Epithelial cell of proximal tubule (primary cell): Measurements from ENCODE around the gene SELENOO. TPM values are rescaled to one million over a fixed set of nuclear protein-coding genes. Genes with fewer than 3 reads are reported as not detected.

Experiments used
- DNase-seq: peaks from one replicate; pipeline ENCODE4 v3.0.0-alpha.2; 2011; ENCODE audit warnings: low read depth
- H3K4me3 ChIP-seq: 2 replicates; pipeline ENCODE4 v1.5.1; 2011; ENCODE audit warnings: low read depth, mild to moderate bottlenecking, low read length
- total RNA-seq: library from RNA; depleted of rRNA; stranded (reverse); fragments of >200 nt; gene quantifications from 2 replicates; pipeline ENCODE4 v1.2.3, GENCODE V29; 2015
- TF ChIP-seq, protein P1 (sequence below): conservative IDR thresholded peaks from 2 replicates; pipeline ENCODE4 v1.5.1; 2012; ENCODE audit warnings: low read depth, mild to moderate bottlenecking, low read length

The SELENOO gene
- total RNA-seq, 1 donor from 2014 or later = 31.1 TPM

DNA sequence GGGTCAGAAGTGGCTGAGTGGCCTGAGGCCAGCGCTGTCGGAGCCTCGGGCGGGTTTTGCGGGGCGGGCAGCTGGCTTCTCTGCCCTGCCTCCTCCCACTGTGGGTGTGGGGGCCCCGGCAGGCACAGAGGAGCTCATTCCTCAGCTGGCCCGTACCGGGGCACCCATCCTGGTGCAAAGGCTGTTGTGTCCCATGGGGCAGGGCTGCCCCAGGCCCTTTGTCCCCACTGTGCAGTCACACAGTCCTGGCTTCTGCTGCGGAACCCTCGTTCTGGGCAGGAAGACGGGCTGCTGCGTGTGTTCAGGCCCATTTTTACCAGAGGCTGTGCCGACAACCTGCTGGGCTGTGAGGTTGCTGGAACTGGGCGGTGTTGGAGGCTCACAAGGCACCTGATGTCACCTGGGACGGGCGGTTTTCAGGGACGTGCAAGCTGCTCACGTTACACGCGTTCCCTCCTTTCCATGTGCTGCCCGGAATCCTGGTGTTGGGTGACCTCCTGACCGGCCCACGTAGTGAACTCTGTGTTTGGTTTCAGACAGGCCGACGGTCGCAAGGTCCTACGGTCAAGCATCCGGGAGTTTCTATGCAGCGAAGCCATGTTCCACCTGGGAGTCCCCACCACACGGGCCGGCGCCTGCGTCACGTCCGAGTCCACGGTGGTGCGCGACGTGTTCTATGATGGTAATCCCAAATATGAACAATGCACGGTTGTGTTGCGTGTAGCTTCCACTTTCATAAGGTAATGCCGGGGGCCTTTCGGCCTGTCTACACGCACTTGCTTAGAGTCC is 5.2 kb downstream of the SELENOO start:
- no peak overlapping the region for H3K4me3 ChIP-seq
- DNase-seq = no peak
- TF ChIP-seq, protein P1, sequence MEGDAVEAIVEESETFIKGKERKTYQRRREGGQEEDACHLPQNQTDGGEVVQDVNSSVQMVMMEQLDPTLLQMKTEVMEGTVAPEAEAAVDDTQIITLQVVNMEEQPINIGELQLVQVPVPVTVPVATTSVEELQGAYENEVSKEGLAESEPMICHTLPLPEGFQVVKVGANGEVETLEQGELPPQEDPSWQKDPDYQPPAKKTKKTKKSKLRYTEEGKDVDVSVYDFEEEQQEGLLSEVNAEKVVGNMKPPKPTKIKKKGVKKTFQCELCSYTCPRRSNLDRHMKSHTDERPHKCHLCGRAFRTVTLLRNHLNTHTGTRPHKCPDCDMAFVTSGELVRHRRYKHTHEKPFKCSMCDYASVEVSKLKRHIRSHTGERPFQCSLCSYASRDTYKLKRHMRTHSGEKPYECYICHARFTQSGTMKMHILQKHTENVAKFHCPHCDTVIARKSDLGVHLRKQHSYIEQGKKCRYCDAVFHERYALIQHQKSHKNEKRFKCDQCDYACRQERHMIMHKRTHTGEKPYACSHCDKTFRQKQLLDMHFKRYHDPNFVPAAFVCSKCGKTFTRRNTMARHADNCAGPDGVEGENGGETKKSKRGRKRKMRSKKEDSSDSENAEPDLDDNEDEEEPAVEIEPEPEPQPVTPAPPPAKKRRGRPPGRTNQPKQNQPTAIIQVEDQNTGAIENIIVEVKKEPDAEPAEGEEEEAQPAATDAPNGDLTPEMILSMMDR = no peak

GRCh38 chr22:50206599-50206998 is 5.8 kb downstream of the SELENOO start:
- DNase-seq = no peak
- H3K4me3 ChIP-seq = no peak overlapping the region
- TF ChIP-seq, protein P1 = peak; percentile 59

- H3K4me3 ChIP-seq = no peak overlapping the region
- DNase-seq = no peak
- TF ChIP-seq, protein P1 = no peak
These were observed 6.8 kb downstream of the SELENOO start for GRCh38 chr22:50207383-50208140.

DNA sequence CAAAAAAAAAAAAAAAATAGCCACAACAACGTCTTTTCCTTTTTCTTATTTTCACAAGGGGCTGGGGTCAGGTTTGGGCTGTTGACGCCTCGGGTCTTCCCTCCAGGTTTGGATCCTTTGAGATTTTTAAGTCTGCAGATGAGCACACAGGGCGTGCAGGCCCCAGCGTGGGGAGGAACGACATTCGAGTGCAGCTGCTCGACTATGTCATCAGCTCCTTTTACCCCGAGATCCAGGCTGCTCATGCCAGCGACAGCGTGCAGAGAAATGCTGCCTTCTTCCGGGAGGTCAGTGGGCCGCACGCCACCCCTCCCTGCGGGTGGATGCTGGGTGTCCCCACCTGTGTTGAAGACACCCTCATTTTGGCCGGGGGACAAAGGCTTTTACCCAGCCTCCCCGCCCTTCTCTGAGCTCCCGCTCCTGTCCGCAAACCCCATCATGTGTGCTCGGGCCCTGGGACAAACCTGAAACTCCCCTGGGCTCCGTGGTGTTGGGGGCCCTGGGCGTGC is 7.7 kb downstream of the SELENOO start:
- TF ChIP-seq, protein P1 = no peak
- H3K4me3 ChIP-seq = no peak overlapping the region
- DNase-seq = no peak

- no peak overlapping the region for H3K4me3 ChIP-seq
- TF ChIP-seq, protein P1 = no peak
- DNase-seq = no peak
These were observed 8.4 kb downstream of the SELENOO start for GRCh38 chr22:50208939-50209892.

- TF ChIP-seq, protein P1 = peak; percentile 90
- no peak overlapping the region for H3K4me3 ChIP-seq
- no peak for DNase-seq
These were observed 9.1 kb downstream of the SELENOO start for GRCh38 chr22:50209893-50210292.
